ENCODE data around the gene TRIM28.

DNA sequence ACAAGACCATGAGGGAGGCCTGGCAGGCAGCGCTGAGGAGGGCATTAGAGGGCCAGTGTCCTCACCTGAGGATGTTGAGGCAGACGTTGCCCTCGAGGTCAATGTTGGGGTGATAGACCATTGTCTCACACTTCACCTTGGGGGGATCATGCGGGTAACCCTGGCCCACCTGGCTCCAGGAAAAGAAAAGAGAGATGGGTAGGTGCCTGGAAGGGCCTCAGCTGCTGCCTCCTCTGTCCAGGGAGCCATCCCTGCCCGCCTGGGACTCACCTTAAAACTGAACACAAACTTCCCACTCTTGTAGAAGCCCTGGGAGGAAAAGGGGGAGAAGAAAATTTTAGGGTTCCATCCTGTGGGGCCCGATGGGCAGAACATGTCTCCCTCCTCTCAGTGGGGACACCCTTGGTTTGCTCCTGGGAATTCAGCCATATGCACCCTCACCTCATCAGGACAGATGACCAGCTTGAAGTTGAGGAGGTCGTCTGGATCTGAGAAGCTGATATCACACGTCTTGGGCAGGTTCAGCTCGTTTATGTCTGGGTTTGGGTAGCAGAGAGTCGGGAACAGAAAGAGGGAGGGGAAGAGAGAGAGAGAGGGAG lies 12.9 kb downstream of the TRIM28 start:
- no peak for TF ChIP-seq POLR2AphosphoS5 (IDR thresholded peaks at IDR 0.05)
- TF ChIP-seq CTCF (IDR thresholded peaks at IDR 0.05) = no peak
- no peak for TF ChIP-seq POLR2A (IDR thresholded peaks at IDR 0.05)
